ENCODE results near the gene MMP14.
"Not testable (repeated sequence)": the region's sequence is repeated elsewhere in the genome, so short reads cannot be mapped to it uniquely, and the experiment has no call there.

MMP14 gene

DNA sequence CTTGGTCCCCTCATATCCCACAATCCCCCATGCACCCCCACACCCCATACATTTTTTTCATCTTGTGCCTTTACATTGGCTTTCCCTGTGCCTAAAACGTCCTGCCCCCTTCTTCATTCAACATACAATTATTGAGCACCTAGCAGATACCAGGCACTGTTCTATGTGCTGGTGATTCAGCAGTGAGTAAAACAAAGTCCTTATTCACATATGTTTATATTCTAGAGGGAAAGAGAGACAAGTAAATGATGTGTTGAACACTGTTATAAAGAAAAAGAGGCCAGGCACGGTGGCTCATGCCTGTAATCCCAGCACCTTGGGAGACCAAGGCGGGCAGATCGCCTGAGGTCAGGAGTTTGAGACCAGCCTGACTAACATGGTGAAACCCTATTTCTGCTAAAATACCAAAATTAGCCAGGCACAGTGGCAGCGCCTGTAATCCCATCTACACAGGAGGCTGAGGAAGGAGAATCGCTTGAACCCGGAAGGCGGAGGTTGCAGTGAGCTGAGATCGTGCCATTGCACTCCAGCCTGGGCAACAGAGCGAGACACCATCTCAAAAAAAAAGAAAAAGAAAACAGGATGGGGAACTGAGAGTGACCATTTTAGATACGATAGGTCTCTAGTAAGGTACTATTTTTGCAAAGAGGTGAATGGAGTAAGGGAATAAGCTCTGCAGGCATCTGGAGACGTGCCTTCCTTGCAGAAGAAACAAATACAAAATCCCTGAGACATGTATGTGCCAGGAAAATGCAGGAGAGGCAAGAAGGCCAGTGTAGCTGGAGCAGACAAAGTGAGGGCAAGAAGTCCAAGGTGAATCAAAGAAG, 33.3 kb upstream of the MMP14 start:
- no peaks in the 10 kb centered on the region for H3K36me3 ChIP-seq (ENCODE audit: insufficient read depth, low read length)
- no peaks in the 10 kb centered on the region for H3K27me3 ChIP-seq (ENCODE audit: insufficient read depth, low read length)
- H2AFZ ChIP-seq (ENCODE audit: low read depth, low read length) = no peak overlapping the region
- no peaks in the 10 kb centered on the region for H3K9me3 ChIP-seq (ENCODE audit: low read length)
- no peaks in the 10 kb centered on the region for H3K4me1 ChIP-seq (ENCODE audit: insufficient read depth, low read length)
- no peak overlapping the region for H3K4me3 ChIP-seq (ENCODE audit: low read length)

DNA sequence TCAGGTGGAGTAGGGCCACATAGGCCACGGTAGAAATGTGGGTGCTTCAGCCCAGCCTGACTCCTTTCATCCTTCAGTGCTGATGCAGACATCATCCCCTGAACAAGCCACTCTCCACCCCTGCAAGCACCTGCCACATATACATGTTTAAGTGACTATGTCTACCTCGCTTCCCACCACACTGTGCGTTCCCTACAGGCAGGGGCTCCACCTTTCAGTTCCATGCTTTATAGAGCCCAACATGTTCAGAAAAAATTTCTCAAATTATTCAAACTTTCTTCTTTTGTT, 32.8 kb upstream of the MMP14 start:
- Histone ChIP-seq H3K4me1 (ENCODE audit: insufficient read depth, low read length) (no peaks in the 10 kb centered on the region), H3K9me3 (ENCODE audit: low read length) (no peaks in the 10 kb centered on the region), H2AFZ (ENCODE audit: low read depth, low read length) (no peak overlapping the region), H3K36me3 (ENCODE audit: insufficient read depth, low read length) (no peaks in the 10 kb centered on the region), H3K4me3 (ENCODE audit: low read length) (no peak overlapping the region), H3K27me3 (ENCODE audit: insufficient read depth, low read length) (no peaks in the 10 kb centered on the region)

DNA sequence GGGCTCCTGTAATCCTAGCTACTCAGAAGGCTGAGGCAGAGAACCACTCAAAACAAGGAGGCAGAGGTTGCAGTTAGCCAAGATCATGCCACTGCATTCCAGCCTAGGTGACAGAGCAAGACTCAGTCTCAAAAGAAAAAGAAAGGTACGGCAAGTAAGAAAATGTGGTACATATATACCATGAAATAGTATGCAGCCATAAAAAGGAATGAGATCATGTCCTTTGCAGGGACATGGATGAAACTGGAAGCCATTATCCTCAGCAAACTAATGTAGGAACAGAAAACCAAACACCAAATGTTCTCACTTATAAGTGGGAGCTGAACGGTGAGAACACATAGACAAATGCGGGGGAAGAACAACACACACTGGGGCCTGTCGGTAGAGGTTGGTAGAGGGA, 31.1 kb upstream of the MMP14 start:
- H3K4me1 ChIP-seq (ENCODE audit: insufficient read depth, low read length); H3K4me3 ChIP-seq (ENCODE audit: low read length); H3K36me3 ChIP-seq (ENCODE audit: insufficient read depth, low read length); H2AFZ ChIP-seq (ENCODE audit: low read depth, low read length); H3K9me3 ChIP-seq (ENCODE audit: low read length); H3K27me3 ChIP-seq (ENCODE audit: insufficient read depth, low read length): not testable (repeated sequence)

DNA sequence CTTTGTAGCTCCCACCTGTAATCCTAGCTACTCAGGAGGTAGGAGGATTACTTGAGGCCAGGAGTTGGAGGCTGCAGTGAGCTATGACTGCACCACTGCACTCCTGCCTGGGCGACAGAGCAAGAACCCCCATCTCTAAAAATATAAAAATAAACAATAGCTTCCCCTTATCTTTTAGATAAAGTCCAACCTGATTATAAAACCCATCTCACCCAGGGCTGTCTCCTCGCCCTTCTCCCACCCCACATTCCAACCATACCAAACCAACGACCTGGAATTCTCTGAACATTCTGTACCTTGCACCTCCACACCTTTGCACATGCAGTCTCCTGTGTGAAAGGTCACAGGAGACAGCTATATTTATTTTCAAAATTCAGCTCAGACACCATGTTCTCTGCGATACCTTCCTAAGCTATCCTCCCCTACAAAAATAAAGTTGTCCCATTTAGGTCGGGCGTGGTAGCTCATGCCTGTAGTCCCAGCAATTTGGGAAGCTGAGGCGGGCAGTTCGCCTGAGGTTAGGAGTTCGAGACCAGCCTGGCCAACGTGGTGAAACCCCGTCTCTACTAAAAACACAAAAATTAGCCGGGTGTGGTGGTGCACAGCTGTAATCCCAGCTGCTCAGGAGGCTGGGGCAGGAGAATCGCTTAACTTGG, 28.8 kb upstream of the MMP14 start:
- Histone ChIP-seq H3K4me3 (ENCODE audit: low read length) (no peak overlapping the region), H2AFZ (ENCODE audit: low read depth, low read length) (no peak overlapping the region), H3K9me3 (ENCODE audit: low read length) (no peaks in the 10 kb centered on the region), H3K4me1 (ENCODE audit: insufficient read depth, low read length) (no peaks in the 10 kb centered on the region), H3K27me3 (ENCODE audit: insufficient read depth, low read length) (no peaks in the 10 kb centered on the region), H3K36me3 (ENCODE audit: insufficient read depth, low read length) (no peaks in the 10 kb centered on the region)

DNA sequence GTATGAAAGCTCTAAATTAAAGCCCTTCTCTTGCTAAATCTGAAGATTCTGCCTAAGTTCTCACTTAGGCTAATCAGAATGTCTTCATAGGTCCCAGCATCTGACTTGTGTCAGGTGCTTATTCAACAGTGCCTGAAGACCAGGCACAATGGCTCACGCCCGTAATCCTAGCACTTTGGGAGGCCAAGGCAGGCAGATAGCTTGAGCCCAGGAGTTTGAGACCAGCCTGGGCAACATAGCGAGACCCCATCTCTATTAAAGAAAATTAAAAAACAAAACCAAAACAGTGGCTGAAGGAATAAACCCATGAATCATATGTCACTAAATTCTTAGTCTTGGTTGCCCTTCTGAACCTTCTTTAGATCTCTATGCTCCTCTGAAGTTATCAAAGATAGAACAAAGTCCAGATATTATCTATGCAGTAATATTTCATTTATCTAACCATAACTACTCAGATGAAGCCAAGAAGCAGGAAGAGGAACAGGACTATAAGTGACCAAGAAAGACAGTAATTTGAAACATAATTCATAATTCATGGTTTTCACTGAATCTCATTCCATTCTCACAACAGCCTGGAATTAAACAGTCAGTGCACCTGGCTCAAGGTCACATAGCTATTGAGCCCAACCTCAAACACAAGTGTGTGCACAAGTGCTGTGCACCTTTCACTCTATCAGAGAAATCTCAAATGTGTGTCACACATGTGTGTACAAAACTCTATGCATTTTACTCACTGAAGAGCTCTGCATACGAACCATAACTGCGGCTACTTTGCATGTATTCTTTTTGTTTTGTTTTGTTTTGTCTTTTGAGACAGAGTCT, 27.8 kb upstream of the MMP14 start:
- H3K4me3 ChIP-seq (ENCODE audit: low read length) = no peak overlapping the region
- H3K36me3 ChIP-seq (ENCODE audit: insufficient read depth, low read length) = no peaks in the 10 kb centered on the region
- H3K9me3 ChIP-seq (ENCODE audit: low read length) = no peaks in the 10 kb centered on the region
- H3K4me1 ChIP-seq (ENCODE audit: insufficient read depth, low read length) = no peaks in the 10 kb centered on the region
- H2AFZ ChIP-seq (ENCODE audit: low read depth, low read length) = no peak overlapping the region
- no peaks in the 10 kb centered on the region for H3K27me3 ChIP-seq (ENCODE audit: insufficient read depth, low read length)

DNA sequence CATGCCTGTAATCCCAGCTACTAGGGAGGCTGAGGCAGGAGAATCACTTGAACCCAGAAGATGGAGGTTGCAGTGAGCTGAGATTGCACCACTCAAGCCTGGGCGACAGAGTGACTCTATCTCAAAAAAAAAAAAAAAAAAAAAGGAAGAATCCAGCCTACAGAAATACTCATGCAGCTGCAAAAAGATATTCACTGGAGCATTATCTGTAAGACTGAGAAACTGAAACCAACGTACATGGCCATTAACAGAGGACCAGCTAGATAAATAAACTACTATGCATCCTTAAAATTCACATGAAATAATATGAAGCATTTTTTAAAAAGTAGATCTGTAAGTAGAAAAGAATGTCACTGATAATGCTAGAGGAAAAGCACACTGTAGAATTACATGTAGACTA, 24.7 kb upstream of the MMP14 start:
- Histone ChIP-seq H3K36me3 (ENCODE audit: insufficient read depth, low read length) (no peaks in the 10 kb centered on the region), H3K9me3 (ENCODE audit: low read length) (no peaks in the 10 kb centered on the region), H3K4me3 (ENCODE audit: low read length) (no peak overlapping the region), H3K4me1 (ENCODE audit: insufficient read depth, low read length) (no peaks in the 10 kb centered on the region), H2AFZ (ENCODE audit: low read depth, low read length) (no peak overlapping the region), H3K27me3 (ENCODE audit: insufficient read depth, low read length) (no peaks in the 10 kb centered on the region)

DNA sequence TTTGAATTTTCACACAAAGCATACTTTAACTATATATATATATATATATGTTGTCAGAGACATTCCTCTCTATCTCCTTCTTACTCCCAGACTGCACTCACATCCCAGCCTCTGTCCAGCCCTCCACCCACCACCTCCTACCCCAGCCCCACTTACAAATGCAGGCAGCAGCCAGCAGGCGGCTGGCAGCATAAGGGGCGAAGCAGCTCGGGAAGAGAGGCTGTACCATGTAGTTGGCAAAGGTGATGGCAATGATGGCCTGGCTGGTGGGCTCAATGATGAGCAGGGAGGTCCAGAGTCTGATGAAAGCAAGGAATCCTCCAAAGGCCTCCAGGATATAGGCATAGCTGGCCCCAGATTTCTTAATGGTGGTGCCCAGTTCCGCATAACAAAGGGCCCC, 23.6 kb upstream of the MMP14 start:
- Histone ChIP-seq H2AFZ (ENCODE audit: low read depth, low read length) (no peak overlapping the region), H3K36me3 (ENCODE audit: insufficient read depth, low read length) (no peaks in the 10 kb centered on the region), H3K9me3 (ENCODE audit: low read length) (no peaks in the 10 kb centered on the region), H3K4me1 (ENCODE audit: insufficient read depth, low read length) (no peaks in the 10 kb centered on the region), H3K4me3 (ENCODE audit: low read length) (no peak overlapping the region), H3K27me3 (ENCODE audit: insufficient read depth, low read length) (no peaks in the 10 kb centered on the region)

DNA sequence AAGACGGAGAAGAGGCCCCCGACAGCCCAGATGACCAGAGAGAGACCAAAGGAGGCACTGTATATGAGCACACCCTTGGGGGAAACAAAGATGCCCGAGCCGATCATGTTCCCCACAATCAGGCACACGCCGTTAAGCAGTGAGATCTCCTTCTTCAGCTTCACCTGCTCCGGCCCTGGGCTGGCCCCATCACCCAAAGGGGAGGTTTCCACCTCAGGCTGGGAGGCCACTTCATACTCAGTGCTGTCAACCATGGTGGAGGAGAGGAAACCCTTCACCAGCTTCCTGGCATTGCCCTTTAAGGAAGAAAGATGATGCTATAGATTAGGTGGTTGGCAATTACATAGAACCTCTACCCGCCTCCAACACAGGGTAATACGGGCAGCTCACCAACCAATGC, 23.2 kb upstream of the MMP14 start:
- Histone ChIP-seq H3K27me3 (ENCODE audit: insufficient read depth, low read length) (no peaks in the 10 kb centered on the region), H3K9me3 (ENCODE audit: low read length) (no peaks in the 10 kb centered on the region), H3K36me3 (ENCODE audit: insufficient read depth, low read length) (no peaks in the 10 kb centered on the region), H2AFZ (ENCODE audit: low read depth, low read length) (no peak overlapping the region), H3K4me1 (ENCODE audit: insufficient read depth, low read length) (no peaks in the 10 kb centered on the region), H3K4me3 (ENCODE audit: low read length) (no peak overlapping the region)

DNA sequence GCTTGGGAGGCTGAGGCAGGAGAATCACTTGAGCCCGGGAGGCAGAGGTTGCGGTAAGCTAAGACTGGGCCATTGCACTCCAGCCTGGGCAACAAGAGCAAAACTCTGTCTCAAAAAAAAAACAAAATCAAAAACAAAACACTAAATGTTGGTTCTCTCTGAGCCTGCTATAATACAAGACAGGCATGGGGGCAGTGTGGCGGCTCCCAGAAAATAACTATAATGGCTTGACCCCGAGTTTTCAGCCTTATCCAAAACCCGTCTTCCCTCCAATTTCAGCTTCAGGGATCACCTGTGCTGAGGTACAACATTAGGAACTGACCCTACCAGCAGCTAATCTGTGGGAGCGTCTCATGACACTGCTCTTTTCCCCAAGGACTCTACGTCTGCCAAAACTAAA, 22.0 kb upstream of the MMP14 start:
- H3K4me3 ChIP-seq (ENCODE audit: low read length) = no peak overlapping the region
- H3K36me3 ChIP-seq (ENCODE audit: insufficient read depth, low read length) = no peaks in the 10 kb centered on the region
- no peak overlapping the region for H2AFZ ChIP-seq (ENCODE audit: low read depth, low read length)
- no peaks in the 10 kb centered on the region for H3K9me3 ChIP-seq (ENCODE audit: low read length)
- H3K27me3 ChIP-seq (ENCODE audit: insufficient read depth, low read length) = peaks cover under 1% of the 10 kb centered on the region
- no peaks in the 10 kb centered on the region for H3K4me1 ChIP-seq (ENCODE audit: insufficient read depth, low read length)

DNA sequence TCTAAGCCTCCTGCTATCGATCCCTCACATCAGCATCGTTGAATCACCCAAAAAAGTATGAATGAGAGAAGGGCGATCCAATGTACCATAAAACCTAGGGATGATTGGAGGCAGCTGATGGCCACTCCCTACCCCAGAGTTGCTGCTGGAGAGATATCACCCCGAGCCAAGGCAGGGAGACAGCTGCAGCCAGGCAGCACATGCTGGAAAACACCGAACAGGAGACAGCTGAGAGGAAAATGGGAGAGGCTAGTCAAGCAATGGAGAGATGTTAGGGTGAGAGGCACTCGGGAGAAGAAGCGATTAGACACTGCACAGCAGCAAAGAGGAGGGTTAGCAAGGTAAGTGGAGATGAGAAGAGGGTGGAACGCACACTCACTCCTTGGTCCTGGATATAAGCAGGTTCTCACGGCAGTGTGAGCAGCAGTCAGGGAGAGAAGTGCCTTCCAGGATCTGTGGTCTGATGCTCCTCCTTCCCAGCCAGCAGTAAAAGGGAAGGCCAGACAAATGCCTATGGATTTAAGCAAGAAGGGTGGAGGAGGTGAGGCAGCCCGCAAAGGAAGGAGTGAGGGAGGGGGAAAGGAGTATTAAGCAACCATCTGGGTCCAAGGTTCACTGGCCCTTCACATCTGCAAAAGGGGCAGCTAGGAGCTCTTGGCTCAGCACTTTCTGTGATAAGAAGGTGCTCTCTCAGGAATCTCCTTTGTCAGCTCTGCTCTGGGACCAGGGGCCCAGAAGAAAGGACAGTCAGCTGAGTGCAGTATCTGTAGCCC, 21.3 kb upstream of the MMP14 start, which contains the start of gene SLC7A7:
SLC7A7 (minus strand) TSS at position 495 of the 773 bp plus-strand sequence. CDS start 2,037 bp downstream, outside the sequence.
- Histone ChIP-seq H3K4me1 (ENCODE audit: insufficient read depth, low read length) (no peaks in the 10 kb centered on the region), H3K4me3 (ENCODE audit: low read length) (no peak within 1 kb of the TSS), H3K36me3 (ENCODE audit: insufficient read depth, low read length) (no peaks in the 10 kb centered on the region), H3K9me3 (ENCODE audit: low read length) (no peaks in the 10 kb centered on the region), H3K27me3 (ENCODE audit: insufficient read depth, low read length) (peaks cover 3% of the 10 kb centered on the region), H2AFZ (ENCODE audit: low read depth, low read length) (no peak within 1 kb of the TSS)

DNA sequence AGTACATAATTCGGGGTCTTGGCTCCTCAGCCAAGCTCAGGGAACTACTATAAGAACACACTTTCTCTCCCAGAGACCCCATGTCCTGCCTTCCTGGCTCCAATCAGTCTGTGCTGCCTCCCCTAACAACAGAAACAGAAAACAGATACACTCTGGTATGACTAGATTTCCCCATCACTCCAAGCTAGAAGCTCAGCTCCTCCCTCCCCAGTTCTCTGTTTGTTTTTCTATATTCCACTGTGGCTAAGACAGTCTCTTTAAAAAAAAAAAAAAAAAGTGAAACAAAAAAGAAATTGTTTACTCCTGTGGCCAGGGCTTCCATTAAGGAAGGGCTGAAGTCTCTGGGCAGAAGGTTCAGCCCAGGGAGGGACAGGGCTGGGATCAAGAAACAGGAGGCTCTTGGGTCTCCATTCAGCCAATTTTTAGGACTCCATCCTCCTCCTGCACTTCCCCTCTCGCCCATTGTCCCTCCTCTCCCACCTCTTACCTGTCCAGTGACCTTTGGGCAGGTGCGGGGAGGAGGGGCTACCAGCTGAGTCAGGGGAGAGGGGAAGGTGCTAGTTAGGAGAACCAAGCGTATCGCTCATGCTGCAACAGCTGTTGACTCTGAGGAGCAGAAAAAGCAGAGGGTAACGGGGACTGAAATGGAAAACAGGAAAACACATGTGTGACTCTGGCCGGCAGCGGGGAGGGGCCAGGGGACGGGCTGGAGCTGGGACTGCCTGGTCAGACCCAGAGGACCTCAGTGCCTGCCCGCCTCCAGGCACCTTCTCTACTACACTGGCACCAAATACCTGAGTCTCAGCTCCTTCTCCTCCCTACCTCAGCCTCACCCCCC, 17.0 kb upstream of the MMP14 start:
- Histone ChIP-seq H3K36me3 (ENCODE audit: insufficient read depth, low read length) (no peaks in the 10 kb centered on the region), H3K27me3 (ENCODE audit: insufficient read depth, low read length) (peaks cover 3% of the 10 kb centered on the region), H3K4me1 (ENCODE audit: insufficient read depth, low read length) (no peaks in the 10 kb centered on the region), H2AFZ (ENCODE audit: low read depth, low read length) (no peak overlapping the region), H3K4me3 (ENCODE audit: low read length) (no peak overlapping the region), H3K9me3 (ENCODE audit: low read length) (no peaks in the 10 kb centered on the region)

DNA sequence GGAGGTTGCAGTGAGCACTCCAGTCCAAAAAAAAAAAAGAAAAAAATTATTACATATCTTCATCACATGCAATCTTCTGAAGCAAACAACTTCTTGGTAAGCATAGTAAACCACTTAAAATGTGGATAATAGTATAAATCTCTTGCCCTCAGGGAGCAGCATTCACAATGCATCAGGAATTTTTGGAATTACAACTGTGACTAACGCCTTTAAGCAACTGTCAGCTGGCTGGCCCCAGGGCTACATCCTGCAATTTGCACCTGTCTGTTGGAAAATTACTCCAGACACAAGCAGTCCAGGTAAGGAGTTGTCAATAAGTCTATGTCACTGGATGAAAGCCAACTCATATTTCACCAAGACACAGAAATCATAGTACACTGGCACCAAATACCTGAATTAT, 15.7 kb upstream of the MMP14 start:
- Histone ChIP-seq H3K36me3 (ENCODE audit: insufficient read depth, low read length) (no peaks in the 10 kb centered on the region), H3K9me3 (ENCODE audit: low read length) (no peaks in the 10 kb centered on the region), H3K4me3 (ENCODE audit: low read length) (no peak overlapping the region), H3K4me1 (ENCODE audit: insufficient read depth, low read length) (peaks cover 2% of the 10 kb centered on the region), H2AFZ (ENCODE audit: low read depth, low read length) (no peak overlapping the region), H3K27me3 (ENCODE audit: insufficient read depth, low read length) (peaks cover 3% of the 10 kb centered on the region)
